Keratinocyte (primary cell): ENCODE measurements around the gene GATD1. TPM values are rescaled to one million over a fixed set of nuclear protein-coding genes. Genes with fewer than 3 reads are reported as not detected.

Experiments
- DNase-seq: peaks from one replicate; pipeline ENCODE4 v3.0.0-alpha.2; 2011; ENCODE audit warnings: low read depth, missing footprints, low spot score
- FAIRE-seq: peaks from 2 replicates; lab custom pipeline; 2011; peaks lifted over from hg19 to GRCh38; lab: Jason Lieb, UNC
- H2AFZ ChIP-seq: 2 replicates; pipeline ENCODE4 v1.6.0; 2012; ENCODE audit warnings: low read length, control low read depth, inconsistent platforms; ENCODE audit not compliant: control insufficient read depth
- H3K27ac ChIP-seq: 2 replicates; pipeline ENCODE4 v1.5.1; 2011; ENCODE audit warnings: low read length; ENCODE audit not compliant: control insufficient read depth, insufficient read depth
- H3K27me3 ChIP-seq: 3 replicates; pipeline ENCODE4 v1.6.0; 2011; ENCODE audit warnings: low read length; ENCODE audit not compliant: control insufficient read depth, insufficient read depth; ENCODE audit errors: extremely low read depth
- H3K36me3 ChIP-seq, 2 experiments: 2 replicates in 1 of 2; 3 replicates in 1 of 2; pipeline ENCODE4 v1.5.1; 2011; ENCODE audit warnings: low read length in 2 of 2, mild to moderate bottlenecking in 1 of 2; ENCODE audit not compliant: control insufficient read depth in 2 of 2, insufficient read depth in 2 of 2; ENCODE audit errors: extremely low read depth in 1 of 2
- H3K4me1 ChIP-seq: 3 replicates; pipeline ENCODE4 v1.5.1; 2011; ENCODE audit warnings: low read length; ENCODE audit not compliant: control insufficient read depth, insufficient read depth; ENCODE audit errors: extremely low read depth
- H3K4me2 ChIP-seq: 3 replicates; pipeline ENCODE4 v1.6.0; 2011; ENCODE audit warnings: low read depth, low read length; ENCODE audit not compliant: control insufficient read depth, insufficient read depth; ENCODE audit errors: extremely low read depth
- H3K4me3 ChIP-seq, 3 experiments: fragments of 200-600 bp in 1 of 3; sonication (generic) in 1 of 3; 2 replicates in 2 of 3; 3 replicates in 1 of 3; pipeline ENCODE4 v1.5.1; 2011 to 2016; ENCODE audit warnings: low read length in 3 of 3, mild to moderate bottlenecking in 3 of 3, control low read depth in 2 of 3, inconsistent platforms in 1 of 3, low read depth in 1 of 3, mixed read lengths in 1 of 3, mixed run types in 1 of 3, moderate library complexity in 1 of 3; ENCODE audit not compliant: control insufficient read depth in 2 of 3, insufficient read depth in 2 of 3; ENCODE audit errors: extremely low read depth in 1 of 3
- H3K79me2 ChIP-seq: 2 replicates; pipeline ENCODE4 v1.6.0; 2012; ENCODE audit warnings: low read length; ENCODE audit not compliant: control insufficient read depth, insufficient read depth
- H3K9ac ChIP-seq: 3 replicates; pipeline ENCODE4 v1.6.0; 2011; ENCODE audit warnings: low read length; ENCODE audit not compliant: control insufficient read depth, insufficient read depth; ENCODE audit errors: extremely low read depth
- H3K9me1 ChIP-seq: 3 replicates; pipeline ENCODE4 v1.6.0; 2011; ENCODE audit warnings: low read length; ENCODE audit not compliant: control insufficient read depth, insufficient read depth; ENCODE audit errors: extremely low read depth
- H3K9me3 ChIP-seq: 2 replicates; pipeline ENCODE4 v1.5.1; 2012; ENCODE audit warnings: low read depth, low read length; ENCODE audit not compliant: control insufficient read depth
- H4K20me1 ChIP-seq: 3 replicates; pipeline ENCODE4 v1.6.0; 2011; ENCODE audit warnings: low read length; ENCODE audit not compliant: control insufficient read depth, insufficient read depth; ENCODE audit errors: extremely low read depth
- EZH2 ChIP-seq: IDR thresholded peaks from one replicate; pipeline ENCODE4 v1.6.1; 2012; ENCODE audit warnings: inconsistent platforms, mild to moderate bottlenecking, low read length, moderate library complexity
- dilution Hi-C: fragments of 300-500 bp; cut with MboI; formaldehyde crosslinking; loops from one replicate; pipeline ENCODE4 v1.7.0; 2020; ENCODE audit warnings: low sequenced_read_pairs; ENCODE audit not compliant: extremely low pct_ligation_motif_present
- polyA plus RNA-seq, 5 experiments: library from polyadenylated mRNA; depleted of rRNA in 3 of 5; stranded (reverse) in 3 of 5; stranded (forward) in 1 of 5; unstranded in 1 of 5; fragments of >200 nt; gene quantifications; 1 replicate in 1 of 5; 2 replicates in 3 of 5; 3 replicates in 1 of 5; pipeline versions ENCODE4 v1.2.1 to v1.2.3, GENCODE V29; 2011 to 2012; ENCODE audit warnings: missing spikeins in 2 of 5, low read depth in 1 of 5, low replicate concordance in 1 of 5
- TF ChIP-seq, protein P1 (sequence below), 3 experiments: IDR thresholded peaks in 1 of 3; conservative IDR thresholded peaks in 1 of 3; optimal IDR thresholded peaks in 1 of 3; 2 replicates in 2 of 3; 3 replicates in 1 of 3; pipeline versions ENCODE3 to v1.5.1; 2011; ENCODE audit warnings: low read length in 3 of 3, mild to moderate bottlenecking in 3 of 3, moderate library complexity in 2 of 3, control low read depth in 1 of 3, inconsistent platforms in 1 of 3; ENCODE audit not compliant: insufficient read depth in 2 of 3; ENCODE audit errors: extremely low read depth in 1 of 3

Gene GATD1
- polyA plus RNA-seq, 1 donor (not counting 4 experiments of a cell fraction or from before 2014, with no cell fraction given): 24.4 TPM

DNA sequence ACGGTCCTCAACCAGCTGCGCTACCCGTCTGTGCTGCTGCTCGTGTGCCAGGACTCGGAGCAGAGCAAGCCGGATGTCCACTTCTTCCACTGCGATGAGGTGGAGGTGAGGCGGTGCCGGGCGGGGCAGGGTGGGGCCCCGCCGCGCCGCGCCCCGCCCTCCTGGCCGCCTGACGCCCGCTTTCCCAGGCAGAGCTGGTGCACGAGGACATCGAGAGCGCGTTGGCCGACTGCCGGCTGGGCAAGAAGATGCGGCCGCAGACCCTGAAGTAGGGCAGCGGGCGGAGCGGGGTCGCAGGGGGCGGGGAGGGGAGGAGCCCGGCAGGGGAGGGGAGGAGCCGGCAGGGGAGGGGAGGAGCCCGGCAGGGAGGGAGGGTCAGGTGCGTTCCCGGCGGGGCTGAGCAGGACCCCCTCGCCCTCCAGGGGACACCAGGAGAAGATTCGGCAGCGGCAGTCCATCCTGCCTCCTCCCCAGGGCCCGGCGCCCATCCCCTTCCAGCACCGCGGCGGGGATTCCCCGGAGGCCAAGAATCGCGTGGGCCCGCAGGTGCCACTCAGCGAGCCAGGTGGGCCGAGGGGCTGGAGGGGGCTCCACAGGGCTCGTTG lies 56.5 kb downstream of the GATD1 start:
- Histone ChIP-seq H3K27me3 (no peaks in the 10 kb centered on the region), H3K36me3 (peaks cover 26 to 28% of the 10 kb centered on the region in 2 experiments), H3K9me1 (no peaks in the 10 kb centered on the region), H3K4me2 (no peak overlapping the region), H3K4me3 (no peak overlapping the region), H3K9ac (no peak overlapping the region), H3K4me1 (peaks cover 7% of the 10 kb centered on the region), H3K79me2 (peaks cover 3% of the 10 kb centered on the region), H2AFZ (no peak overlapping the region), H3K9me3 (no peaks in the 10 kb centered on the region), H3K27ac (no peak overlapping the region), H4K20me1 (peaks cover 5% of the 10 kb centered on the region)
- dilution Hi-C loops: no loop called here
- no peak for DNase-seq
- FAIRE-seq: no peak
- no peak for TF ChIP-seq EZH2
- TF ChIP-seq, protein P1, sequence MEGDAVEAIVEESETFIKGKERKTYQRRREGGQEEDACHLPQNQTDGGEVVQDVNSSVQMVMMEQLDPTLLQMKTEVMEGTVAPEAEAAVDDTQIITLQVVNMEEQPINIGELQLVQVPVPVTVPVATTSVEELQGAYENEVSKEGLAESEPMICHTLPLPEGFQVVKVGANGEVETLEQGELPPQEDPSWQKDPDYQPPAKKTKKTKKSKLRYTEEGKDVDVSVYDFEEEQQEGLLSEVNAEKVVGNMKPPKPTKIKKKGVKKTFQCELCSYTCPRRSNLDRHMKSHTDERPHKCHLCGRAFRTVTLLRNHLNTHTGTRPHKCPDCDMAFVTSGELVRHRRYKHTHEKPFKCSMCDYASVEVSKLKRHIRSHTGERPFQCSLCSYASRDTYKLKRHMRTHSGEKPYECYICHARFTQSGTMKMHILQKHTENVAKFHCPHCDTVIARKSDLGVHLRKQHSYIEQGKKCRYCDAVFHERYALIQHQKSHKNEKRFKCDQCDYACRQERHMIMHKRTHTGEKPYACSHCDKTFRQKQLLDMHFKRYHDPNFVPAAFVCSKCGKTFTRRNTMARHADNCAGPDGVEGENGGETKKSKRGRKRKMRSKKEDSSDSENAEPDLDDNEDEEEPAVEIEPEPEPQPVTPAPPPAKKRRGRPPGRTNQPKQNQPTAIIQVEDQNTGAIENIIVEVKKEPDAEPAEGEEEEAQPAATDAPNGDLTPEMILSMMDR (optimal IDR thresholded peaks at IDR 0.05 in 1 of 3, IDR thresholded peaks at IDR 0.05 in 1 of 3, conservative IDR thresholded peaks at IDR 0.05 in 1 of 3; ENCODE audit: extremely low read depth in 1 of 3, insufficient read depth in 2 of 3, low read length in 3 of 3): no peak

- Histone ChIP-seq H2AFZ (no peak overlapping the region), H3K4me1 (peaks cover 2% of the 10 kb centered on the region), H3K9ac (no peak overlapping the region), H3K9me3 (no peaks in the 10 kb centered on the region), H3K36me3 (peaks cover 24 to 25% of the 10 kb centered on the region in 2 experiments), H3K4me3 (no peak overlapping the region), H3K27me3 (no peaks in the 10 kb centered on the region), H3K27ac (no peak overlapping the region), H4K20me1 (peaks cover 5% of the 10 kb centered on the region), H3K4me2 (no peak overlapping the region), H3K9me1 (no peaks in the 10 kb centered on the region), H3K79me2 (peaks cover 3% of the 10 kb centered on the region)
- dilution Hi-C loops: no loop called here
- FAIRE-seq (no peak), DNase-seq (no peak)
- no peak for TF ChIP-seq EZH2
- TF ChIP-seq, protein P1 (optimal IDR thresholded peaks at IDR 0.05 in 1 of 3, IDR thresholded peaks at IDR 0.05 in 1 of 3, conservative IDR thresholded peaks at IDR 0.05 in 1 of 3; ENCODE audit: extremely low read depth in 1 of 3, insufficient read depth in 2 of 3, low read length in 3 of 3): no peak
These were observed 57.2 kb downstream of the GATD1 start for GRCh38 chr11:720017-720641.
